Osteoblast (primary cell): ENCODE results near the gene CYP19A1. TPM values are rescaled to one million over a fixed set of nuclear protein-coding genes. Genes with fewer than 3 reads are reported as not detected.

Experiments used
- DNase-seq: peaks from one replicate; pipeline ENCODE4 v3.0.0; 2011; ENCODE audit warnings: low spot score, mixed read lengths; ENCODE audit not compliant: insufficient read length; ENCODE audit errors: missing footprints
- H2AFZ ChIP-seq: 2 replicates; pipeline ENCODE4 v1.6.0; 2011; ENCODE audit warnings: mild to moderate bottlenecking, low read length
- H3K27ac ChIP-seq: 2 replicates; pipeline ENCODE4 v1.5.1; 2011; ENCODE audit warnings: mild to moderate bottlenecking, low read depth, low read length, moderate library complexity
- H3K27me3 ChIP-seq: 2 replicates; pipeline ENCODE4 v1.6.0; 2012; ENCODE audit warnings: mild to moderate bottlenecking, control low read depth, inconsistent platforms, low read length, moderate library complexity; ENCODE audit not compliant: insufficient read depth
- H3K36me3 ChIP-seq: 2 replicates; pipeline ENCODE4 v1.5.1; 2011; ENCODE audit warnings: mild to moderate bottlenecking, low read length, control low read depth, moderate library complexity; ENCODE audit not compliant: insufficient read depth
- H3K4me1 ChIP-seq: 2 replicates; pipeline ENCODE4 v1.5.1; 2011; ENCODE audit warnings: mild to moderate bottlenecking, low read length, control low read depth, moderate library complexity; ENCODE audit not compliant: insufficient read depth
- H3K4me2 ChIP-seq: 2 replicates; pipeline ENCODE4 v1.6.0; 2011; ENCODE audit warnings: mild to moderate bottlenecking, low read length; ENCODE audit not compliant: insufficient read depth
- H3K4me3 ChIP-seq: fragments of 200-600 bp; sonication (generic); 3 replicates; pipeline ENCODE4 v1.5.1; 2012; ENCODE audit warnings: mild to moderate bottlenecking, low read length, inconsistent platforms; ENCODE audit not compliant: insufficient read depth
- H3K79me2 ChIP-seq: 2 replicates; pipeline ENCODE4 v1.6.0; 2012; ENCODE audit warnings: mild to moderate bottlenecking, low read length, control low read depth, inconsistent platforms; ENCODE audit not compliant: insufficient read depth
- H3K9me3 ChIP-seq: 2 replicates; pipeline ENCODE4 v1.5.1; 2011; ENCODE audit warnings: low read depth, low read length, control low read depth
- H4K20me1 ChIP-seq: 2 replicates; pipeline ENCODE4 v1.6.0; 2012; ENCODE audit warnings: mild to moderate bottlenecking, low read length, control low read depth; ENCODE audit not compliant: insufficient read depth
- total RNA-seq: library from RNA; depleted of rRNA; stranded (reverse); fragments of >200 nt; gene quantifications from 2 replicates; pipeline ENCODE4 v1.2.3, GENCODE V29; 2012
- TF ChIP-seq, protein P1 (sequence below): IDR thresholded peaks from 2 replicates; pipeline ENCODE4 v1.5.1; 2011; ENCODE audit warnings: mild to moderate bottlenecking, low read depth, low read length, moderate library complexity; ENCODE audit errors: extremely low read depth

The CYP19A1 gene
- total RNA-seq, 1 donor, result 2.2 TPM

DNA sequence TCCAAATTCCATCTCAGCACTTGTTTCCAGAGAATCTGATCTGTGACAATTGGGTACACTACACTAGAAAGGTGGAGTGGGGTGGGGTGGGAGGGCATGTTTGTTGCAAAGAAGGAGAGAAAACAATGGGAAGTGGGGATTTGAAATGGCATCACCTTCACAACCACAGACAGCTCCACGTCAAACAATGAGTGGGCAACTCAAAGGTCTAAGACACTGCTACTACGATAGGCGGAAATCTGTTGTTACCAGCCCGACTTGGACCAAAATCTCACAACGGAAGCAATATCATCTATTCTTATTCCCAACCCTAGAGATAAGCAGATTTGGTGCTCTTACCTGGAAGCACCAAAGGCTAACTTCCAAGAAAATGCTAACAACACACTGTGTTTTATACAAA, 3.3 kb downstream of the CYP19A1 start:
- TF ChIP-seq, protein P1, sequence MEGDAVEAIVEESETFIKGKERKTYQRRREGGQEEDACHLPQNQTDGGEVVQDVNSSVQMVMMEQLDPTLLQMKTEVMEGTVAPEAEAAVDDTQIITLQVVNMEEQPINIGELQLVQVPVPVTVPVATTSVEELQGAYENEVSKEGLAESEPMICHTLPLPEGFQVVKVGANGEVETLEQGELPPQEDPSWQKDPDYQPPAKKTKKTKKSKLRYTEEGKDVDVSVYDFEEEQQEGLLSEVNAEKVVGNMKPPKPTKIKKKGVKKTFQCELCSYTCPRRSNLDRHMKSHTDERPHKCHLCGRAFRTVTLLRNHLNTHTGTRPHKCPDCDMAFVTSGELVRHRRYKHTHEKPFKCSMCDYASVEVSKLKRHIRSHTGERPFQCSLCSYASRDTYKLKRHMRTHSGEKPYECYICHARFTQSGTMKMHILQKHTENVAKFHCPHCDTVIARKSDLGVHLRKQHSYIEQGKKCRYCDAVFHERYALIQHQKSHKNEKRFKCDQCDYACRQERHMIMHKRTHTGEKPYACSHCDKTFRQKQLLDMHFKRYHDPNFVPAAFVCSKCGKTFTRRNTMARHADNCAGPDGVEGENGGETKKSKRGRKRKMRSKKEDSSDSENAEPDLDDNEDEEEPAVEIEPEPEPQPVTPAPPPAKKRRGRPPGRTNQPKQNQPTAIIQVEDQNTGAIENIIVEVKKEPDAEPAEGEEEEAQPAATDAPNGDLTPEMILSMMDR, result no peak
- Histone ChIP-seq H3K27ac (no peak overlapping the region), H3K27me3 (peaks cover 2% of the 10 kb centered on the region), H3K4me1 (peaks cover 40% of the 10 kb centered on the region), H3K9me3 (no peaks in the 10 kb centered on the region), H4K20me1 (no peaks in the 10 kb centered on the region), H3K36me3 (no peaks in the 10 kb centered on the region), H2AFZ (no peak overlapping the region), H3K79me2 (no peaks in the 10 kb centered on the region), H3K4me2 (no peak overlapping the region), H3K4me3 (no peak overlapping the region)
- DNase-seq, result no peak

DNA sequence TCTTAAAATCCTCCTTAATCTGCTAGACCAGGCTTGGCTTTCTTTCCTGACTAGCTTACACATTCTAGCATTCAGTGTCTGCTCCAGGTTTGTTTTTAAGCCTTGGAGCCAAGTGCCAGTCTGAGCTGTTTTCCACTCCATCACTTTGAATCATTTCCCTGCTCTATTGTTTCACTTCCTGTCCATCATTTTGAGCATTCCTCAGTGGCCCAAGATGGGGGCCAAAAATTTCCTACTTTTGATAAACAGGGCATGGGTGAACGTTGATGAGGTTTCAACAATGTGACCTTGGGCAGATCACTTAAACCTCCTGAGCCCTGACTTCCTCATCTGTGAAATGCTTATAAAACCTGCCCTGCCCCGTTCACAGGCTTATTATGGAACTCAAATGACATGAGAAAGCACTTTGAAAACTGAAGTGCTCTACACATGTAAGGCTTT, 4.4 kb downstream of the CYP19A1 start:
- H3K27ac ChIP-seq, result no peak overlapping the region
- no peak overlapping the region for H3K4me2 ChIP-seq
- peaks cover 40% of the 10 kb centered on the region for H3K4me1 ChIP-seq

GRCh38 chr15:51333571-51333970, 4.8 kb downstream of the CYP19A1 start:
- no peaks in the 10 kb centered on the region for H3K9me3 ChIP-seq

More for the DNA sequence above, 4.4 kb downstream of the CYP19A1 start:
- Histone ChIP-seq H4K20me1 (no peaks in the 10 kb centered on the region), H3K4me3 (no peak overlapping the region), H3K9me3 (no peaks in the 10 kb centered on the region), H3K27me3 (no peaks in the 10 kb centered on the region), H2AFZ (no peak overlapping the region), H3K36me3 (no peaks in the 10 kb centered on the region), H3K79me2 (no peaks in the 10 kb centered on the region)
- DNase-seq, result no peak
- TF ChIP-seq, protein P1, result no peak

GRCh38 chr15:51332206-51333147, 5.9 kb downstream of the CYP19A1 start:
- peaks cover 40% of the 10 kb centered on the region for H3K4me1 ChIP-seq
- H3K4me3 ChIP-seq, result no peak overlapping the region
- H3K4me2 ChIP-seq, result no peak overlapping the region
- H3K79me2 ChIP-seq, result no peaks in the 10 kb centered on the region
- no peak overlapping the region for H2AFZ ChIP-seq
- TF ChIP-seq, protein P1, result no peak
- peak overlapping the region; percentile 21 for H3K27ac ChIP-seq
- no peaks in the 10 kb centered on the region for H3K27me3 ChIP-seq
- H3K9me3 ChIP-seq, result no peaks in the 10 kb centered on the region
- H3K36me3 ChIP-seq, result no peaks in the 10 kb centered on the region
- DNase-seq, result peak; percentile 73
- no peaks in the 10 kb centered on the region for H4K20me1 ChIP-seq

More at GRCh38 chr15:51333571-51333970, 4.8 kb downstream of the CYP19A1 start:
- Histone ChIP-seq H3K4me2 (no peak overlapping the region), H3K27me3 (no peaks in the 10 kb centered on the region), H3K36me3 (no peaks in the 10 kb centered on the region), H2AFZ (no peak overlapping the region), H3K27ac (no peak overlapping the region), H3K4me3 (no peak overlapping the region), H3K4me1 (peaks cover 40% of the 10 kb centered on the region), H4K20me1 (no peaks in the 10 kb centered on the region), H3K79me2 (no peaks in the 10 kb centered on the region)
- TF ChIP-seq, protein P1, result no peak
- no peak for DNase-seq
